ENCODE measurements around the gene MT1M.

DNA sequence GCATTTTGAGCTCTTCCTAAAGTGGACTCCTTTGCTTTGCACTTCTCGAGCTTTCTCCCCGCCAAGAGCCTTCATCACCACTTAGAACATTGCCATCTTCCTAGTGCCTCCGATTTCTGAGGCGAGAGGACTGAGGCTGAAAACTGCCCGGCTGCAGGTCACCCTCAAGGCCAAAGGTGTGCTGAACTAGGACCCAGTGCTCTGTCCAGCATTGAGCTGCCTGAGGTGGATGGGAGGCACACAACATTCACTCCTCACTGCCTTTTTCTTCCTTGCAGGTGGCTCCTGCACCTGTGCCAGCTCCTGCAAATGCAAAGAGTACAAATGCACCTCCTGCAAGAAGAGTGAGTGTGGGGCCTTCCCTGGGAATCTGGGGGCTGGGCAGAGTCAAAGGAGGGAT is 11.4 kb downstream of the MT1M start:
- no peak for TF ChIP-seq POLR2A (IDR thresholded peaks at IDR 0.05; ENCODE audit: low read depth, low read length)
- no peak for TF ChIP-seq TAF1 (IDR thresholded peaks at IDR 0.05; ENCODE audit: low read depth, low read length)

Measured in GM12891 (cell line).